ENCODE results near the gene SMARCAL1.

DNA sequence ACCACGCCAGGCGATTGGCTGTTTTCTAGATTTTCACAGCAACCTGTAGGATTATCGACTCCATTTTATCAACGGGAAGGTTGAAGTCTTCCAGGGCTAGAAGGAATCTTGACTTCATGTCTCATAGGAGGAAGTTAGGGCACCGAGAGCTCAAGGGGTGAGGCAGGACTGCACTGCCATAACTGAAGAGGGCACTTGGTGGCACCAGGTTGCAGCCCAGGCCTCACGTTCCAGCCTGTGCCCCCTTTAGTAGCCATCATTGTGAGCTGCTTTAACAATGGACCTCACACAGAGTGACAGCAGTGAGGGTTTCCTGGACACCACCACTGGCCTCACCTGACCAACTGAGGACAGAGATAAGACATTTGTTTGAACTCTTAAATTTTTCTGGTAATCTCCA lies 63.5 kb downstream of the SMARCAL1 start:
- TF ChIP-seq, protein P1, sequence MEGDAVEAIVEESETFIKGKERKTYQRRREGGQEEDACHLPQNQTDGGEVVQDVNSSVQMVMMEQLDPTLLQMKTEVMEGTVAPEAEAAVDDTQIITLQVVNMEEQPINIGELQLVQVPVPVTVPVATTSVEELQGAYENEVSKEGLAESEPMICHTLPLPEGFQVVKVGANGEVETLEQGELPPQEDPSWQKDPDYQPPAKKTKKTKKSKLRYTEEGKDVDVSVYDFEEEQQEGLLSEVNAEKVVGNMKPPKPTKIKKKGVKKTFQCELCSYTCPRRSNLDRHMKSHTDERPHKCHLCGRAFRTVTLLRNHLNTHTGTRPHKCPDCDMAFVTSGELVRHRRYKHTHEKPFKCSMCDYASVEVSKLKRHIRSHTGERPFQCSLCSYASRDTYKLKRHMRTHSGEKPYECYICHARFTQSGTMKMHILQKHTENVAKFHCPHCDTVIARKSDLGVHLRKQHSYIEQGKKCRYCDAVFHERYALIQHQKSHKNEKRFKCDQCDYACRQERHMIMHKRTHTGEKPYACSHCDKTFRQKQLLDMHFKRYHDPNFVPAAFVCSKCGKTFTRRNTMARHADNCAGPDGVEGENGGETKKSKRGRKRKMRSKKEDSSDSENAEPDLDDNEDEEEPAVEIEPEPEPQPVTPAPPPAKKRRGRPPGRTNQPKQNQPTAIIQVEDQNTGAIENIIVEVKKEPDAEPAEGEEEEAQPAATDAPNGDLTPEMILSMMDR (IDR thresholded peaks at IDR 0.05), result no peak
- no peak for TF ChIP-seq EZH2 (IDR thresholded peaks at IDR 0.05; ENCODE audit: borderline replicate concordance, insufficient read depth, low read depth, low read length, poor library complexity, severe bottlenecking)

Data from B cell (primary cell).